Heart left ventricle (tissue), 16 donors: ENCODE results near the gene EIF4B. TPM values are rescaled to one million over a fixed set of nuclear protein-coding genes. Genes with fewer than 3 reads are reported as not detected.
A peak's percentile ranks its signal among the peaks of the same experiment; 100 is the strongest.

Experiments used
- ATAC-seq, 4 donors: fragments of 200-7000 bp; cut with Tn5 transposase; one replicate each; pipeline ENCODE4 v1.9.1; 2020 to 2022; ENCODE audit warnings: moderate library complexity in 4 of 4, mild to moderate bottlenecking in 3 of 4, moderate number of reproducible peaks in 1 of 4
- DNase-seq, 5 donors: peaks; one replicate each; pipeline ENCODE4 v3.0.0-alpha.2; 2020
- H3K27ac ChIP-seq, 12 donors: fragments of 200-600 bp; sonication (generic) in 4 of 12; one replicate each; pipeline versions ENCODE4 v1.5.0 to v1.8.0; 2016 to 2022; ENCODE audit warnings: mild to moderate bottlenecking in 2 of 12
- H3K27me3 ChIP-seq, 9 donors: fragments of 200-600 bp; sonication (generic) in 2 of 9; one replicate each; pipeline versions ENCODE4 v1.5.1 to v1.8.0; 2016 to 2022; ENCODE audit warnings: mild to moderate bottlenecking in 3 of 9
- H3K36me3 ChIP-seq, 9 donors: fragments of 200-600 bp; sonication (generic) in 2 of 9; one replicate each; pipeline versions ENCODE4 v1.5.0 to v1.8.0; 2018 to 2022; ENCODE audit warnings: mild to moderate bottlenecking in 2 of 9
- H3K4me1 ChIP-seq, 12 donors: fragments of 200-600 bp; sonication (generic) in 4 of 12; one replicate each; pipeline versions ENCODE4 v1.5.0 to v1.8.0; 2016 to 2022; ENCODE audit warnings: mild to moderate bottlenecking in 3 of 12
- H3K4me3 ChIP-seq, 12 donors: fragments of 200-600 bp; sonication (generic) in 4 of 12; one replicate each; pipeline versions ENCODE4 v1.5.0 to v1.8.0; 2017 to 2022; ENCODE audit warnings: mild to moderate bottlenecking in 9 of 12, moderate library complexity in 4 of 12
- H3K9me3 ChIP-seq, 12 donors: fragments of 200-600 bp; sonication (generic) in 4 of 12; one replicate each; pipeline versions ENCODE4 v1.5.0 to v1.8.0; 2016 to 2022; ENCODE audit warnings: mild to moderate bottlenecking in 1 of 12
- CTCF ChIP-seq, 12 donors: fragments of 200-600 bp; sonication (generic) in 4 of 12; IDR thresholded peaks; one replicate each; pipeline versions ENCODE4 v1.5.0 to v1.8.0; 2018 to 2022; ENCODE audit warnings: antibody characterized with exemption in 12 of 12, mild to moderate bottlenecking in 5 of 12
- POLR2A ChIP-seq, 2 donors: fragments of 450-650 bp; IDR thresholded peaks; one replicate each; pipeline ENCODE4 v1.6.1; 2017; ENCODE audit warnings: antibody characterized with exemption in 2 of 2, mild to moderate bottlenecking in 2 of 2, moderate library complexity in 2 of 2
- WGBS, 4 donors: extraction: QIAGEN DNeasy Blood & Tissue Kit in 2 of 4; methylation state at CpG; one replicate each; pipeline versions ENCODE4 v1.1.5 to v1.1.7; 2013 to 2018; 5-methylcytosine and 5-hydroxymethylcytosine counted together
- intact Hi-C, 10 donors: fragments of 100-400 bp; cut with DNase I; formaldehyde crosslinking; loops; one replicate each; pipeline versions ENCODE4 v1.11.1 to v1.14.2; 2022
- polyA plus RNA-seq, 2 donors: library from polyadenylated mRNA; stranded (reverse); fragments of 200-250 nt; gene quantifications; one replicate each; pipeline ENCODE4 v1.2.3, GENCODE V29; 2013
- total RNA-seq, 9 donors: library from RNA; depleted of rRNA in 2 of 9; stranded (reverse); fragments of >200 nt in 2 of 9; fragmentation: NEBNext Ultra II Directional in 3 of 9; extraction: Animal tissue kit (Norgen Biotek cat#: 25700) in 3 of 9; gene quantifications; one replicate each; pipeline versions ENCODE4 v1.1.0 to v1.2.4, GENCODE V29; 2016 to 2023
- donor health status: ischemic (EF 13 %, LVEDD 7.1; RV severe dilation, severe dysfunction).
- donor health status: healthy with polysubstance abuse.
- donor health status: DM: no; HTN: yes; CAD: no.
- donor health status: DM: no; HTN: no; CAD: no.
- donor health status: ischemic (EF 25% LVEDD 6.9; RV normal size, moderate dysfunction).
- donor health status: ischemic (EF 25% LVEDD 5.7; RV mildly dilated, moderate dysfunction).
- donor health status: healthy.
- donor health status: DM: yes; HTN: yes; CAD: no.
- donor health status: ischemic (EF 35%, LVEDD 5.7; RV mildly dilated, moderate dysfunction).
- donor health status: nonischemic (EF 11% LVEDD 7.7; RV severe dilation, severe dysfunction).
- donor health status: DM: yes; HTN: yes; CAD: no.
- donor health status: PGD.
- donor health status: ischemic (EF 29% LVEDD 5.4; RV normal size, mild dysfunction).
- donor health status: nonischemic (EF 23%, LVEDD 6.1; RV moderate dilation, normal function).

The EIF4B gene
- total and polyA plus RNA-seq, 11 donors, result 52.0 to 481 (median 342) TPM

- Histone ChIP-seq H3K9me3 (no peaks in the 10 kb centered on the region), H3K27ac (peak overlapping the region in 1 of 12 donors; percentile 8), H3K4me1 (peaks cover 10 to 92% (median 62%) of the 10 kb centered on the region in 12 donors), H3K27me3 (no peaks in the 10 kb centered on the region), H3K36me3 (peaks cover 0 to 92% (median 81%) of the 10 kb centered on the region in 9 donors), H3K4me3 (no peak overlapping the region)
- DNase-seq (peak in 3 of 5 donors; percentile 25 to 49 (median 44)), ATAC-seq (no peak)
- WGBS, 4 donors, result 82 to 87% (median 86%) methylated on average over 13 of the region's 13 CpGs
- intact Hi-C loops, result no loop called here
- TF ChIP-seq CTCF (IDR thresholded peaks at IDR 0.05) (no peak), POLR2A (IDR thresholded peaks at IDR 0.05) (no peak)
These were observed 51.7 kb downstream of the EIF4B start for GRCh38 chr12:53057816-53058500.

- TF ChIP-seq CTCF (IDR thresholded peaks at IDR 0.05) (no peak), POLR2A (IDR thresholded peaks at IDR 0.05) (no peak)
- H3K4me3 ChIP-seq, result no peak overlapping the region
- 79 to 86% (median 82%) methylated on average over 22 to 35 of the region's 35 CpGs for WGBS, 4 donors
- H3K9me3 ChIP-seq, result no peaks in the 10 kb centered on the region
- peak overlapping the region in 2 of 12 donors; percentile 19 to 33 for H3K27ac ChIP-seq
- DNase-seq, result peak in 2 of 5 donors; percentile 35 to 65
- H3K27me3 ChIP-seq, result no peaks in the 10 kb centered on the region
- intact Hi-C loops, result no loop called here
- peaks cover 0 to 94% (median 86%) of the 10 kb centered on the region in 9 donors for H3K36me3 ChIP-seq
- ATAC-seq, result no peak
- H3K4me1 ChIP-seq, result peaks cover 6 to 92% (median 60%) of the 10 kb centered on the region in 12 donors
These were observed 52.6 kb downstream of the EIF4B start for GRCh38 chr12:53058674-53059433.

GRCh38 chr12:53059434-53060063 is 53.3 kb downstream of the EIF4B start:
- peaks cover 3 to 92% (median 60%) of the 10 kb centered on the region in 12 donors for H3K4me1 ChIP-seq
- H3K9me3 ChIP-seq, result no peaks in the 10 kb centered on the region
- intact Hi-C loops, result no loop called here
- no peak overlapping the region for H3K4me3 ChIP-seq
- ATAC-seq (no peak), DNase-seq (peak in 2 of 5 donors; percentile 27 to 64)
- TF ChIP-seq CTCF (IDR thresholded peaks at IDR 0.05) (no peak), POLR2A (IDR thresholded peaks at IDR 0.05) (no peak)
- H3K27me3 ChIP-seq, result no peaks in the 10 kb centered on the region
- H3K27ac ChIP-seq, result peak overlapping the region in 3 of 12 donors; percentile 33 to 81 (median 74)
- peaks cover 0 to 99% (median 93%) of the 10 kb centered on the region in 9 donors for H3K36me3 ChIP-seq
- 90 to 94% (median 92%) methylated on average over 15 to 24 of the region's 24 CpGs for WGBS, 4 donors
